HPDE6-E6E7 (cell line): ENCODE measurements around the gene PDS5A.
"Not testable (repeated sequence)": the region's sequence is repeated elsewhere in the genome, so short reads cannot be mapped to it uniquely, and the experiment has no call there.

ENCODE experiments used
- DNase-seq: peaks from one replicate; pipeline ENCODE4 v3.0.0; 2011; ENCODE audit warnings: missing footprints; ENCODE audit errors: extremely low spot score

Gene PDS5A

DNA sequence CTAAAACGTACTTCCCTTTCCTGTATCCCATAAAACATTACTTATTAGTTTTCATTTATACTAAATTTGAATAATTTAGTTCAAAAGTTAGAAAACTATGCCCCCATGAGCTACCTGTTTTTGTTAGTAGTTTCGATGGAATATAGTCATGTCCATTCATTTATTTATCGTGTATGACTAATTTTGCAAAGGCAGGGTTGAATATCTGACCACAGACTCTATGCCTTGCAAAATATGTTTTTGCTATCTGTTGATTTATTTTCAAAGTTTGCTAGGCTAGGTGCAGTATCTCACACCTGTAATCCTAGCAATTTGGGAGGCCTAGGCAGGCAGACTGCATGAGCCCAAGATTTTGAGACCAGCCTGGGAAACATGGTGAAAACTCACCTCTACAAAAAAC, 78.4 kb downstream of the PDS5A start:
- no peak for DNase-seq

DNA sequence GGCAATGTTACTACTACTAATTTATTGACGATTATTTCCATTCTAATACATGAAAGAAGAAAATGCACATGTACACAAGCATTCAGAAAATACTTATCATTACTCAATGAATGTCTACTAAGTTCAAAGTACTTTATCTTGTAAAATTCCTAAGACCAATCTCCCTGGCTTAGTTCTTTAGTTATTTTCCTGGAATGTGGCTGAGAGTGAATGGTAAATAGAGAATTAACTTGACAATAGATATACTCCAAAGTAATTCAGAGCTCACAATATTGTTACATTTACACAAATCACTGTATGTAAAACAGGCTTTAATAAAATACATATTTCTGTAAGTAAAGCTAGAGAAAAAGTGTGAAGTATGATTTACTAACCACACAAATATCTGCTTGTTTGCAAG, 79.7 kb downstream of the PDS5A start:
- DNase-seq: no peak

DNA sequence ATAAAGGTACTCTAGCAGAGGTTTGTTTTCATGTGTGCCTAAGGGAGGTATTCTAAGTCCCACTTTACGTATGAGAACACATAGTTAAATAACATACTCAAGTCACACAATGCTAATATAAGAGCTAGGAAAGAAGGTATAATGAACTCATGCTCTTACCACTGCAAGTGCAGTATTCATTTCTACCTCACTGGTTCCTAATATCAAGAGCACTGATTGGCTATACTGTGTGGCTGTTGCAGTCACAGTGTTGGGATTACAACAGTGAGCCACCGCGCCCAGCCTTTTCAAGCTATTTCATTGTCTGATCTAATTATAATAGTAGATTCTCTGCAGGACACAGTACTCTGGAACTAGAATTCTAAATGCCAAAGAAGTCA, 84.0 kb downstream of the PDS5A start:
- no peak for DNase-seq

DNA sequence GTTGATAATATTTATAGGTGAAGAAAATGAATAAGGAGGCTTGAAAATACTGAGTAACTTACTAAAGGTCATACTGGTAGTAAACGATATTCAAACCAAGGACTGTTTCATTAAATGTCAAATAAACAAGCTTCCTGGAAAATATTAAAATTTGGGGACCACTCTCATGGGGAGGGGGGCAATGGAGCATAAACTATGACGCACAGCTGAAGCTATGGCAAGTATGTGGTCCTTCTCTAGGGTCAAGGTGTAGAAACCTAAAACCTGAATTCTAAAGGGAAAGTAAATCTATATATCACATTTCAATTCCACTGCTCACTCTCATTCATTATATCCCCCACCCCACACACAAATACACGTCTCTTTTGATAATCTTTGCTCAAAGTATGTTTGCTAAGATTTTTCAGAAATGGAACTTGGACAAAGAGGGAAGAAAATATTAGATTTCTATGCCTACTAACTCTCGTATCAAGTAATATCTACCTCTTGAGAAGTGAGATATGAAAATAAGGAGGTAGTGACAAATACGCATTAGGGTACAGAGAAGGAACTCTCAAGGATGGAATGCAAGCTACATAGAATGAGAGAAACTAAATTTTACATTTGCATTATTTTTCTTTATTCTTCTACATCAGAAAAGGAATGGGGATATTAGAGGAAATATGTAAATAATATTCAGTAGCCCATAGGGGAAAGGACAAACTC, 84.6 kb downstream of the PDS5A start:
- no peak for DNase-seq

DNA sequence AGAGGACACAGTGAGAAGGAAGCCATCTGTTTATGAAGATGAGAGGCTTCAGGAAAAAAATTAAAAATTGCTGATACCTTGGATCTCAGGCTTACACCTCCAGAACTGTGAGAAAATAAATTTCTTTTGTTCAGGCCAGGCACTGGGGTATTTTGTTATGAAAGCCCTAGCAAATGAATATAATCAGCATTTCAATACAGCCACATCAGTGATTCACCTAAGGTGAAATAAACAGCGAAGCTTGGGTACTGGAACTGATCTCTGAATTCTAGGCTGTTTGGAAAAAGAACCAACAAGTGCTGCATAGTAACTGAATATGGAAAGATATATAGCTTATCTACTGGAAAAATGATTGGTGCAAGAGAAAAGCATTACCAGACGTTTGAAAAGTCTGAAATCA, 88.5 kb downstream of the PDS5A start:
- no peak for DNase-seq

DNA sequence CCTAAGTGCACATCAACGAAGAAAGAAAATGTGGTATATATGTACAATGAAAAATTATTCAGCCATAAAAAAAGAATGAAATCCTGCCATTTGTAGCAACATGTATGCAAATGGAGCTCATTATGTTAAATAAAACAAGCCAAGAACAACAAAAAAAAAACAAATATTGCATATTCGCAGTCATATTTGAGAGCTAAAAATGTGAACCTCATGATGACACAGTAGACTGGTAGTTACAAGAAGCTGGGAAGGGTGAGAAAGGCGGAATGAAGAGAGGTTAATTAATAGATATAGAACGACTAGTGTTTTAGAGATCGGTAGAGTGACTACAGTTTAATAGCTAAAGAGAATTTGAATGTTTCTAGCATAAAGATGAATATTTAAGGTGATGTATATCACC, 89.2 kb downstream of the PDS5A start:
- no peak for DNase-seq

DNA sequence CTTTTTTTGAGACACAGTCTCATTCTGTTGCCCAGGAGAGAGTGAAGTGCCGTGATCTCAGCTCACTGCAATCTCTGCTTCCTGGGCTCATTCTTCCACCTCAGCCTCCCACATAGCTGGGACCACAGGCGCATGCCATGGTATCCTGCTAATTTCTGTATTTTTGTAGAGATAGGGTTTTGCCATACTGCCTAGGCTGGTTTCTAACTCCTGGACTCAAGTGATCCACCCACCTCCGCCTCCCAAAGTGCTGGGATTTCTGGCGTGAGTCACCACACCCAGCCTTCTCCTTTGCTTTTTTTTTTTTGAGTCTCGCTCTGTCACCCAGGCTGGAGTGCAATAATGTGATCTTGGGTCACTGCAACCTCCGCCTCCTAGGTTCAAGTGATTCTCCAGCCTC, 94.1 kb downstream of the PDS5A start:
- DNase-seq: no peak

DNA sequence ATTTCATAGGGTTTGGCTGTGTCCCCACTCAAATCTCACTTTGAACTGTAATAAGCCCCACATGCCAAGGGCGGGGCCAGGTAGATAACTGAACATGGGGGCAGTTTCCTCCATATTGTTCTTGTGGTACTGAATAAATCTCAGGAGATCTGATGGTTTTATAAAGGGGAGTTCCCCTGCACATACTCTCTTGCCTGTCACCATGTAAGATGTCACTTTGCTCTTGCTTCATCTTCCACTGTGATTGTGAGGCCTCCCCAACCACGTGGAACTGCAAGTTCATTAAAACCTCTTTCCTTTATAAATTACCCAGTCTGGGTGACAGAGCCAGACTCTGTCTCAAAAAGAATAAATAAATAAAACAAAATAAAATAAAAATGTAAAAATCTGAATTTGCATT, 95.9 kb downstream of the PDS5A start:
- DNase-seq: no peak

DNA sequence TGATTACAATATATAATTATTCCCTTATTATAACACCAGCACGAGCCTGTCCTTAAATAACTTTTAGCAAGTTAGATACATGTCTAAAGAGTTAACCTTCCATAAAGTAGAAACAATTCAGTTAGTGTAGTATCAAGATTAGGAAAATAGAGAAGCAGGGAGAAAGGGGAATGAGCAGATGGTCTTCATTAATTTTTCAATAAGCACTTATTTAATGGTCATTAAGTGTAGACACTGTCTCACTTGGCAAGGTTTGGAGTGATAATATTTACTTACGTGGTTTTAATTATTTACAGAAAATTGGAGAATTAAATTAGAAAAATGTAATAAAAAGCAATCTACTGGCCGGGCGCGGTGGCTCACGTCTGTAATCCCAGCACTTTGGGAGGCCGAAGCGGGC, 99.7 kb downstream of the PDS5A start:
- DNase-seq: no peak

DNA sequence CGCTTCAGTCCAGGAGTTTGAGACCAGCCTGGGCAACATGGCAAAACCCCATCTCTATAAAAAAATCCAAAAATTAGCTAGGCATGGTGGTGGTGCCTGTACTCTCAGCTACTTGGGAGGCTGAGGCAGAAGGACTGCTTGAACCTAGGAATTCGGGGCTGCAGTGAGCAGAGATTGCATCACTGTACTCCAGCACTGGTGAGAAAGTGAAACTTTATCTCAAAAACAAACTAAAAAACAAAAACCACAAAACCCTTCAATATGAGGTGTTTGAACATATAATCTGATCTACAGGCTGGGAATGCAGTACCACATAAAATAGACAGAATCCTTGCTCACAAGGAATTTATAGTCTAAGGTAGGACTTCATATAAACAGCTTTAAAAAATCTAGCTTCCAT, 103.9 kb downstream of the PDS5A start:
- DNase-seq: no peak

DNA sequence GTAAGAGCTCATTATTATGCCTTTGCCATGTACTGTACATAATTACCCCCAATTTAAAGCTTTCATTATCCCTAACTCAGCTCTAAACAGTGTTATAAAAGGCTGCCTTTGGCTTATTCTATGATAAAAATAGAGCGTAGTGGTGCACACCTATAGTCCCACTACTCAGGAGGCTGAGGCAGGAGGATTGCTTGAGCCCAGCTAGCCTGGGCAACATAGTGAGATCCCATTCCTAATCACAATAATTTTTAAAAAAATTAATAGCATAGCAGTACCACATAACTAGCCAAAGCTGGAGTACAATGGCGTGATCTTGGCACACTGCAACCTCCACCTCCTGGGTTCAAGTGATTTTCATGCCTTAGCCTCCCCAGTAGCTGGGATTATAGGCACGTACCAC, 112.4 kb downstream of the PDS5A start:
- DNase-seq: no peak

DNA sequence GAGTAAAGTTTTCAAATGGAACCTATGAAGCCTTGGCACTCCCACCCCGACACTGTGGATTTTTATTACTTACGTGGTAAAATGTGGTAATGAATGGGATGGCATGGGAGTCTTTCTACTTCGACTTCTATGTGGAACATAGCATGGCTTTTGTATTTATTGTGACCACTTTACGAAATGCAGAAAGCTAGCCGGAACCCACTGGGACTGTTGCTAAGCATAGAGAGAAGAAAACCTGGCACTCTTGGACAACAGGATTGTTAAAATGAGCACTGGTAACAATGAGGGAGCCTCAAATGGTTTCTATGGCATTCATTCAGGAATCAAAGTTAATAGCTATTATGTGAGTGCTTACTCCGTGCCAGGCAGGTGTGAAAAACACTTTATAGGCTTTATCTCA, 113.3 kb downstream of the PDS5A start:
- no peak for DNase-seq

DNA sequence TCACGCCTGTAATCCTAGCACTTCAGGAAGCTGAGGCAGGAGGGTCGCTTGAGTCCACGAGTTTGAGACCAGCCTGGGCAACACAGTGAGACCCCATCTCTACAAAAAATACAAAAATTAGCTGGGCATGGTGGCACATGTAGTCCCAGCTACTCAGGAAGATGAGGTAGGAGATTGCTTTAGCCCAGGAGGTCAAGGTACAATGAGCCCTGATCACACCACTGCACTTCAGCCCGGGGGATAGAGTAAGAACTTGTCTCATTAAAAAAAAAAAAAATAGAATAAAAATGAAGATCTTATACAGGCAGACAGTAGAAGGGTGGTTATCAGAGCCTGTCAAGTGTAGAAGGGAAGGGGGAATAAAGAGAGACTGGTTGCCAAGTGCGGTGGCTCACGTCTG, 116.9 kb downstream of the PDS5A start:
- DNase-seq: no peak

DNA sequence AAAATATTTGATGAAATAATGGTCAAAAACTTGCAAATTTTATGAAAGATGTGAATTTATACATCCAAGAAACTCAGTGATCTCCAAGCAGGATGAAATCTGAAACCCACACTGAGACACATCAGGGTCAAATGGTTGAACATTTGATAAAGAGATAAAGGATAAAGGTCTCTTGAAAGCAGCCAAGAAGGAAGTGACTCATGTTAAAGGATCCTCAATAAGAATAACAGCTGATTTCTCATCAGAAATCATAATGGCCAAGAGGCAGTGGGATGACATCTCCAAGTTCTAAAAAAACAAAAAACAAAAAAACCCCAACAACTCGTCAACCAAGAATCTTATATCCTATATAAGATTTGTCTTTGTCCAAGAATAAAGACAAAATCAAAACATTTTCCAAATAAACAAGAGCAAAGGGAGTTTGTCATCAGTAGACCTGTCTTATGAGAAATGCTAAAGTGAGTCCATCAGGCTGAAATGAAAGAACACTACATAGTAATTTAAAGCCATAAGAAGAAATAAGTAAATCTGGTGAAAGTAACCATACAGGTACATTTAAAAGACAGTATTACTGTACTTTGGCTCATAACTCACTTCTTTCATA, 121.7 kb downstream of the PDS5A start:
- no peak for DNase-seq

DNA sequence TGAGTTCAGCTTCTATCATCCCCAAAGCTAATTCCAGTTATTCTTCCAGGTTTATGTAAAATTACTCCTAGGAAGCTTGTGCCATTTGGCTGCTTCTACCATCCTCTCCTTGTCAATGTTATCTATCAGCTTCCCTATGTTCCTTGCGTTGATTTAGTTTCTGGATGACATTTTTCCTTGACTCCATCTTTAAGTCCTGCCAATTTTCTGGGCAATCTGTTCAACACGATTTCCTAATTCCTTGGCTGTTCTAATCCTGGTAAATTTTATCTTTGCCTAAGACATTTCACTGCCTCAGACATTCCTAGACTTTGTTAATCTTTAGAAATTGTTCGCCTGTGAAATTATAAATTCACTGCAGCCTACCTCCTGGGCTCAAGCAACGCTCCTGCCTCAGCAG, 125.1 kb downstream of the PDS5A start:
- DNase-seq: no peak

DNA sequence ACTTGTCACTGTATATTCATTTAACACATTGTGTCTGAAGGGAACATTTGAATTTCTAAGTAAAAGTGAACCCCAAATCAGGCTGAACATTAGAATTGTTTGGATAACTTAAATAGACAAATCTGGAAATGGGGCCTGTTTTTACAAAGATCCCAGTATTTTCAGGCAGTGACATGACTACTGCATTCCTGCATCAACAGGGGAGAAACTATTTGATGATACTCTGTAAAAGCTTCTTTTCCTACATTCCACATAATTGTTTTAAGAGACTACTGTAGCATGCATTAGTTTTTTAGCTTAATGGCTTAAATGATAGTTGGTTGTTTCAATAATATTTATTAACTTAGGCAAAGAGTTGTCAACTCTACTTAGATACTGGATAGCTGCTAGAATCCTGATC, 127.0 kb downstream of the PDS5A start:
- DNase-seq: no peak

DNA sequence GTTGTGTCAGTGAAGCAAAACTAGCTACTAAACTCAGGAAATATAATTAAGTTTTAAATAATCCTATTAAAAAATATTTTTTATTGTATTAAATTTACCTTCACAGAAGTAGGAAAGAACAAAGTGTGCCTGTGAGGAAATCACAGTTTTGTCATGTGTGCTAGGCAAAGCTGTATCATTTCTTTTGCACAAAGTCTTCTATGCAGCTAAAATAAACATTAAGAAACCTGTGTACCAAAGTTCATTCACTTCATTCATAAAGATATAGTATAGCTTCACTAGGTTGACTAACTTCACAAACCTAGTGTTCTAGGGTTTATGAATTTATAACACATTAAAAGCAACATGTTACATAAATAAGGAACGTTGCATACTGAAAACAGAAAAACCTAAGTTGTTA, 131.0 kb downstream of the PDS5A start:
- DNase-seq: no peak

DNA sequence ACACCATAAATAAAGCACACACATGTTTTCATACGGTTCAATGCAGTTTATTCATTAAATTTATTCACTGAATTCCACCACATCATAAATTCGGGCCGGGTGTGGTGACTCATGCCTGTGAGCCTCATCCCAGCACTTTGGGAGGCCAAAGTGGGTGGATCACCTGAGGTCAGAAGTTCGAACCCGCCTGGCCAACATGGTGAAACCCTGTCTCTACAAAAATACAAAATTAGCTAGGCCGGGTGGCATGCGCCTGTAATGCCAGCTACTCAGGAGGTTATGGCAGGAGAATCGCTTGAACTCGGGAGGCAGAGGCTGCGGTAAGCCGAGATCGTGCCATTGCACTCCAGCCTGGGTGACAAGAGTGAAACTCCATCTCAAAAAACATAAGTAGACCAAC, 131.6 kb downstream of the PDS5A start:
- no peak for DNase-seq

DNA sequence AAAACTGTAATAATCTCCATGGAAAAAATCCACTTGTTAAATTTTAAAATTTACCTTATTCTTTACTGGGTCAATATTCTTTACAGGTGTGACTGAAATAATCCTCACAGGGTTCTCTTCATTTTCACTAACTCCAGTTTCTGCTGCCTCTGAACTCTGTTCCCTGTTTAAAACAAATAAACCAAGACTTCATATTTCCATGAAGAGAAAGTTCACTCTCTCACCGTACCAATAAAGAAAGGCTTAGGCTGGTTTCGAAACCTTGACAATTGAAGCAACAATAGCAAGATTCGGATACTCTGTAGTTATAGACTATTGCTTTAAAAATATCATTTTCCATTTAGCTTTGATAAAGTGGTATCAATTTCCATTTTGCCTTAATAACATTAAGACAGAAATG, 135.8 kb downstream of the PDS5A start:
- no peak for DNase-seq

DNA sequence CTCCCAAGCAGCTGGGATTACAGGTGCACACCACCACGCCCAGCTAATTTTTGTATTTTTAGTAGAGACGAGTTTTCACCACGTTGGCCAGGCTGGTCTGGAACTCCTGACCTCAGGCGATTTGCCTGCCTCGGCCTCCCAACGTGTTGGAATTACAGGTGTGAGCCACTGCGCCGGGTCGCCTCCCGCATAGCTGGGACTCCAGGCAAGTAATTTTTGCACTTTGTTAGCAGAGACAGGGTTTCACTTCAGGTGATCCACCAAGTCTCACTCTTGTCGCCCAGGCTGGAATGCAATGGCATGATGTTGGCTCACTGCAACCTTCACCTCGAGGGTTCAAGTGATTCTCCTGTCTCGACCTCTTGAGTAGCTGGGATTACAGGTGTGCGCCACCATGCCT, 137.2 kb downstream of the PDS5A start:
- DNase-seq: not testable (repeated sequence)

DNA sequence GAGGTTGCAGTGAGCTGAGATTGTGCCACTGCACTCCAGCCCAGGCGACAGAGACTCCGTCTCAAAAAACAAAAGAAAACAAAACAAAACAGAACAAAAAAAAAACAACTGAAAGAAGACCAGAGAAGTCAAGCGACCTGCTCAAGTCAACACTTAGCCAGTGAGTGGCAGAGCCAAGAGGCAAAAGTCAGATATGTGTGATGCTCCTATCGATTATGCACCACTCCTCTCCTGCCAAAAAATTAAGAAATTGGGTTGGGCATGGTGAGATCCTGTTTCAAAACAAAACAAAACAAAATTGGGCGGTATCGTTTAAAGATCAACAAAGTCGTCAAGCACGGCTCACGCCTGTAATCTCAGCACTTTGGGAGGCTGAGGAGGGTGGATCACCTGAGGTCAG, 137.7 kb downstream of the PDS5A start:
- no peak for DNase-seq

DNA sequence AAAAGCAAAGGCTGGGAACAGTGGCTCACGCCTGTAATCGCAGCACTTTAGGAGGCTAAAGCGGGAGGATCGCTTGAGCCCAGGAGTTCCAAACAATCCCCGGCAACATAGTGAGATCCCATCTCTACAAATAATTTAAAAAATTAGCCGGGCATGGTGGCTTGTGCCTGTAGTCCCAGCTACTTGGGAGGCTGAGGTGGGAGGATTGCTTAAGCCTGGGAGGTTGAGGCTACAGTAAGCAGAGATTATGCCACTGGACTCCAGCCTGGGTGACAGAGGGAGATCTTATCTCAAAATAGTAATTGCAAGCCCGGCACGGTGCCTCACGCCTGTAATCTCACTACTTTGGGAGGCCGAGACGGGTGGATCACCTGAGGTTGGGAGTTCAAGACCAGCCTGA, 139.3 kb downstream of the PDS5A start:
- DNase-seq: not testable (repeated sequence)

DNA sequence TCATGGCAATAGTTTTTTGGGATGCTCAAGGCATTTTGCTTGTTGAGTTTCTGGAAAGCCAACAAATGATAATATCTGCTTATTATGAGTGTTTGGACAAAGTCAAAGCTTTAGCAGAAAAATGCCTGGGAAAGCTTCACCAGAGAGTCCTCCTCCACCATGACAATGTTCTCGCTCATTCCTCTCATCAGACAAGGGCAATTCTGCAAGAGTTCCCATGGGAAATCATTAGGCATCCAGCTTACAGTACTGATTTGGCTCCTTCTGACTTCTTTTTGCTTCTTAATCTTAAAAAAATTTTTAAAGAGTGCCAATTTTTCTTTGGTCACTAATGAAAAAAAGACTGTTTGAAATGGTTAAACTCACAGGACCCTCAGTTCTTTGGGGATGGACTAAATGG, 143.4 kb downstream of the PDS5A start:
- no peak for DNase-seq

DNA sequence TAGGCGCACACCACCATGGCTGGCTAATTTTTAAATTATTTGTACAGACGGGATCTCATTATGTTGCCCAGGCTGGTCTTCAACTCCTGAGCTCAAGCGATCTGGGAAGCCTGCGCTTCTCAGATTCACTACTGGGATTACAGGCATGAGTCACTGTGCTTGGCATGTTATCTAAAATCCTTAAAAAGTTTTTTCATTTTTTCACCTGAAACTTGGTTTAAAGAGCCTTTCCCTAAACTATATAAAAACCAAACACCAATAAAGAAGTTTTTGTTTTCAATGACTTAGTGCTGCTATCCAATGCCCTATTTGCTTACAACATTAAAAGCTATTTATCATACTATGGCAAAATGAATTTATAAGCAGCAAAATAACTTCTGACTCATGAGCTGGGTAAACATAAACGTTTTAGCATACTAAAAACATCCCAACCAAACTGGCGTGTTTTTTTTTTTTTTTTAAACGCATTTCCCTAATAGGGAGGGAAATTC, 151.9 kb downstream of the PDS5A start:
- DNase-seq: no peak
